GM19239 (cell line): ENCODE measurements around the gene DSC2.
"Not testable (repeated sequence)": the region's sequence is repeated elsewhere in the genome, so short reads cannot be mapped to it uniquely, and the experiment has no call there.

Source experiments
- DNase-seq: peaks from one replicate; pipeline ENCODE4 v3.0.0; 2011; ENCODE audit warnings: low spot score; ENCODE audit not compliant: insufficient read length
- FAIRE-seq: peaks from 2 replicates; lab custom pipeline; 2011; peaks lifted over from hg19 to GRCh38; lab: Jason Lieb, UNC

The DSC2 gene

GRCh38 chr18:31102025-31102684, at the start of gene DSC2:
DSC2 (minus strand) TSS chr18:31102421; CDS start chr18:31101971, 450 bp downstream.
- no peak for DNase-seq

GRCh38 chr18:31149351-31149750, 47.1 kb upstream of the DSC2 start:
- FAIRE-seq (no peak), DNase-seq (no peak)

More at GRCh38 chr18:31102025-31102684, at the start of gene DSC2:
- FAIRE-seq = no peak

- DNase-seq = no peak
- FAIRE-seq = no peak
Observed at GRCh38 chr18:31148600-31148999, 46.4 kb upstream of the DSC2 start.

- DNase-seq (no peak), FAIRE-seq (no peak)
Observed at GRCh38 chr18:31146809-31147208, 44.6 kb upstream of the DSC2 start.

GRCh38 chr18:31143025-31143424, 40.8 kb upstream of the DSC2 start:
- FAIRE-seq (no peak), DNase-seq (no peak)

- DNase-seq (no peak), FAIRE-seq (no peak)
Observed at GRCh38 chr18:31138709-31139108, 36.5 kb upstream of the DSC2 start.

GRCh38 chr18:31134988-31135529, 32.8 kb upstream of the DSC2 start:
- no peak for DNase-seq
- no peak for FAIRE-seq

GRCh38 chr18:31129398-31130115, 27.3 kb upstream of the DSC2 start:
- FAIRE-seq (no peak), DNase-seq (no peak)

GRCh38 chr18:31125878-31126277, 23.7 kb upstream of the DSC2 start:
- no peak for FAIRE-seq
- no peak for DNase-seq

- not testable (repeated sequence) for FAIRE-seq, DNase-seq
Observed at GRCh38 chr18:31123125-31123524, 20.9 kb upstream of the DSC2 start.

- DNase-seq (no peak), FAIRE-seq (peak; percentile 56)
Observed at GRCh38 chr18:31120594-31120993, 18.4 kb upstream of the DSC2 start.

- FAIRE-seq (no peak), DNase-seq (no peak)
Observed at GRCh38 chr18:31116853-31117595, 14.8 kb upstream of the DSC2 start.

GRCh38 chr18:31112804-31113203, 10.6 kb upstream of the DSC2 start:
- DNase-seq (no peak), FAIRE-seq (no peak)

GRCh38 chr18:31105733-31106132, 3.5 kb upstream of the DSC2 start:
- FAIRE-seq (no peak), DNase-seq (no peak)

- DNase-seq (no peak), FAIRE-seq (no peak)
Observed at GRCh38 chr18:31104444-31104843, 2.2 kb upstream of the DSC2 start.

GRCh38 chr18:31103423-31103822, 1.2 kb upstream of the DSC2 start:
- FAIRE-seq = no peak

GRCh38 chr18:31102941-31103340, 720 bp upstream of the DSC2 start:
- DNase-seq (no peak), FAIRE-seq (no peak)

More at GRCh38 chr18:31103423-31103822, 1.2 kb upstream of the DSC2 start:
- DNase-seq = no peak

- FAIRE-seq (no peak), DNase-seq (peak; percentile 17)
Observed at GRCh38 chr18:31101183-31102024, 817 bp downstream of the DSC2 start.

GRCh38 chr18:31100436-31101182, 1.6 kb downstream of the DSC2 start:
- no peak for FAIRE-seq
- DNase-seq = no peak
